Fibroblast of lung (primary cell): ENCODE measurements around the gene NR1H4. TPM values are rescaled to one million over a fixed set of nuclear protein-coding genes. Genes with fewer than 3 reads are reported as not detected.

Source experiments
- DNase-seq, 2 donors: peaks; one replicate each; pipeline versions ENCODE4 v3.0.0 to v3.0.0-alpha.2; 2010; ENCODE audit warnings: low read depth in 2 of 2
- H2AFZ ChIP-seq: 2 replicates; pipeline ENCODE4 v1.5.1; 2012; ENCODE audit warnings: low read length, control low read depth, inconsistent platforms
- H3K27ac ChIP-seq: 2 replicates; pipeline ENCODE4 v1.5.1; 2011; ENCODE audit warnings: low read length, control low read depth; ENCODE audit not compliant: insufficient read depth
- H3K27me3 ChIP-seq: 2 replicates; pipeline ENCODE4 v1.5.1; 2011; ENCODE audit warnings: mild to moderate bottlenecking, low read length; ENCODE audit not compliant: control insufficient read depth, insufficient read depth
- H3K36me3 ChIP-seq: 2 replicates; pipeline ENCODE4 v1.5.1; 2011; ENCODE audit warnings: low read length; ENCODE audit not compliant: control insufficient read depth, insufficient read depth
- H3K4me1 ChIP-seq: 2 replicates; pipeline ENCODE4 v1.5.1; 2011; ENCODE audit warnings: low read length; ENCODE audit not compliant: control insufficient read depth, insufficient read depth; ENCODE audit errors: extremely low read depth
- H3K4me2 ChIP-seq: 2 replicates; pipeline ENCODE4 v1.5.1; 2011; ENCODE audit warnings: low read length, control low read depth; ENCODE audit not compliant: insufficient read depth; ENCODE audit errors: extremely low read depth
- H3K4me3 ChIP-seq, 4 experiments: fragments of 200-600 bp in 1 of 4; sonication (generic) in 1 of 4; replicated peaks in 1 of 4; 2 replicates each; pipeline ENCODE4 v1.5.1; 2011 to 2016; ENCODE audit warnings: low read length in 4 of 4, low read depth in 3 of 4, mild to moderate bottlenecking in 3 of 4, control low read depth in 2 of 4, inconsistent platforms in 1 of 4, mixed read lengths in 1 of 4; ENCODE audit not compliant: insufficient read depth in 1 of 4; ENCODE audit errors: control extremely low read depth in 1 of 4
- H3K79me2 ChIP-seq: 2 replicates; pipeline ENCODE4 v1.5.1; 2012; ENCODE audit warnings: mild to moderate bottlenecking, low read length, inconsistent platforms; ENCODE audit not compliant: control insufficient read depth, insufficient read depth
- H3K9ac ChIP-seq: 2 replicates; pipeline ENCODE4 v1.5.1; 2011; ENCODE audit warnings: mild to moderate bottlenecking, low read length, control low read depth; ENCODE audit not compliant: insufficient read depth
- H3K9me3 ChIP-seq: 2 replicates; pipeline ENCODE4 v1.5.1; 2012; ENCODE audit warnings: low read depth, low read length; ENCODE audit not compliant: control insufficient read depth, insufficient read depth
- H4K20me1 ChIP-seq: 2 replicates; pipeline ENCODE4 v1.5.1; 2011; ENCODE audit warnings: low read length; ENCODE audit not compliant: control insufficient read depth, insufficient read depth; ENCODE audit errors: extremely low read depth
- EZH2 ChIP-seq: IDR thresholded peaks from 2 replicates; pipeline ENCODE4 v1.5.1; 2012; ENCODE audit warnings: low read length, control low read depth, mild to moderate bottlenecking; ENCODE audit errors: missing control alignments
- polyA plus RNA-seq, 2 donors: library from polyadenylated mRNA; depleted of rRNA in 1 of 2; stranded (reverse) in 1 of 2; unstranded in 1 of 2; fragments of >200 nt; gene quantifications; 2 replicates each; pipeline ENCODE4 v1.2.1, GENCODE V29; 2011 to 2012; ENCODE audit warnings: missing spikeins in 1 of 2
- total RNA-seq: library from RNA; depleted of rRNA; stranded (reverse); fragments of >200 nt; gene quantifications from 2 replicates; pipeline ENCODE4 v1.2.1, GENCODE V29; 2014
- TF ChIP-seq, protein P1 (sequence below), 2 donors: IDR thresholded peaks in 1 of 2; conservative IDR thresholded peaks in 1 of 2; 1 replicate in 1 of 2; 2 replicates in 1 of 2; pipeline ENCODE4 v1.5.1; 2011 to 2012; ENCODE audit warnings: low read length in 2 of 2, control low read depth in 1 of 2, inconsistent platforms in 1 of 2, low read depth in 1 of 2, mild to moderate bottlenecking in 1 of 2

Gene NR1H4
- total and polyA plus RNA-seq, 2 donors (not counting 1 experiment from before 2014, with no cell fraction given): not detected

DNA sequence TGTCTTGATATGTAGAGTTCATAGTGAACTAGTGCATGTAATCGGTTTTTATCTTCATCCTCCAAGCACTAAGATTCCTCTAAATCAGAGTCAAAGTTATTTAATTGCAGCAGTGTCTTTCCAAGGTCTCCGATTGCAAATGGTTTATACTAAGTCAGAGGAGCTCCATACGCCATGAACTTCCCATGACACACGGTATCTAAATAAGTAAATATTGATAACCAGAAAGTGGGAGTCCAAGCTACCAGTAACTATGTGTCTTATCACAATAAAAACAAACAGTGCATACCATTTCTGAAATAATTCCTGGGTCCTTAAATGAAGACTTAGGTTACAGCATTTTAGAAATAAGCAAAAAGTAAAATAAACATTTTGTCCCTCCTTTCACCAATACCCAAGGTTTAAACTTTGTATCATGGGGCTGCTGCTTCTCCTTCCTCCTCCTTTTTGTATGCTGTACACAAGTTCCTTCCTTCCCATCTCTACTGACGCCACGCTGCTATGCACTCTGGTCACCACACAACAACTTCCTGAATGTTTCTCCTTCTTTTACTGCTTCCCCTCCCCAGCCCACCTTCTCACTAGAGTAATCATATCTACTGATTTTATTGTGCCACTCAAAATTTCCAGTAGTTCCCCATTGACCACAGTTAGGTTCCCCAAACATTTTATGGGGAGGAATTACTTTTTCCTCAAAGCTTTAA lies 10.7 kb downstream of the NR1H4 start:
- H3K9me3 ChIP-seq: no peaks in the 10 kb centered on the region
- no peaks in the 10 kb centered on the region for H3K36me3 ChIP-seq
- H3K4me2 ChIP-seq: no peak overlapping the region
- no peak overlapping the region for H3K4me3 ChIP-seq
- peak; percentile 38 to 55 for DNase-seq
- no peak overlapping the region for H3K27ac ChIP-seq
- no peak overlapping the region for H3K9ac ChIP-seq
- H3K27me3 ChIP-seq: no peaks in the 10 kb centered on the region
- H4K20me1 ChIP-seq: no peaks in the 10 kb centered on the region
- H2AFZ ChIP-seq: no peak overlapping the region
- TF ChIP-seq, protein P1, sequence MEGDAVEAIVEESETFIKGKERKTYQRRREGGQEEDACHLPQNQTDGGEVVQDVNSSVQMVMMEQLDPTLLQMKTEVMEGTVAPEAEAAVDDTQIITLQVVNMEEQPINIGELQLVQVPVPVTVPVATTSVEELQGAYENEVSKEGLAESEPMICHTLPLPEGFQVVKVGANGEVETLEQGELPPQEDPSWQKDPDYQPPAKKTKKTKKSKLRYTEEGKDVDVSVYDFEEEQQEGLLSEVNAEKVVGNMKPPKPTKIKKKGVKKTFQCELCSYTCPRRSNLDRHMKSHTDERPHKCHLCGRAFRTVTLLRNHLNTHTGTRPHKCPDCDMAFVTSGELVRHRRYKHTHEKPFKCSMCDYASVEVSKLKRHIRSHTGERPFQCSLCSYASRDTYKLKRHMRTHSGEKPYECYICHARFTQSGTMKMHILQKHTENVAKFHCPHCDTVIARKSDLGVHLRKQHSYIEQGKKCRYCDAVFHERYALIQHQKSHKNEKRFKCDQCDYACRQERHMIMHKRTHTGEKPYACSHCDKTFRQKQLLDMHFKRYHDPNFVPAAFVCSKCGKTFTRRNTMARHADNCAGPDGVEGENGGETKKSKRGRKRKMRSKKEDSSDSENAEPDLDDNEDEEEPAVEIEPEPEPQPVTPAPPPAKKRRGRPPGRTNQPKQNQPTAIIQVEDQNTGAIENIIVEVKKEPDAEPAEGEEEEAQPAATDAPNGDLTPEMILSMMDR (conservative IDR thresholded peaks at IDR 0.05 in 1 of 2, IDR thresholded peaks at IDR 0.05 in 1 of 2; ENCODE audit: low read depth in 1 of 2, low read length in 2 of 2): no peak
- no peak for TF ChIP-seq EZH2
- no peaks in the 10 kb centered on the region for H3K79me2 ChIP-seq
- H3K4me1 ChIP-seq: no peaks in the 10 kb centered on the region

DNA sequence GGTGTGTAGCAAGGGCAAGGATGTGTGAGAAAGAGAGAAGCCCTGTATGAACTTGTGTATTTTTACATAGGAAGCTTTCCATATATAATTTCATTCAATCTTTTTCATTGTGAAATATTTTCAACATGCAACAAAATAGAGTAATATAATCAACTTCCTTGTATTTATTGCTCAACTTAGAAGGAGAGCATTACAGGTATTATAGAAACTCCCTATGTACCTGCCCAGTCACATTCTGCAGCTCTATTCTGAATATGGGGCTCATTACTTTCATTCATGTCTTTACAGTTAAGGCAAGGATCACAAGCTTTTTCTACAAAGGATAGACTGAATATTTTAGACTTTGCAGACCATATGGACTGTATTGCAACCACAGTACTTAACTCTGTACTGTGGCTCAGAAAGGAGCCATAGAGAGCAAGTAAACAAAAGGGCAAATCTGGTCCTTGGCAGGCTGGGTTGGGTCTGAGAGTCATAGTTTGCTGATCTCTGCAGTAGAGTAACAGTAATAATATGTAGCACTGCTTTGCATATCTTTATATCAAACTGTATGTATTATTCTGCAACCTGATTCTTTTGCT lies 11.3 kb downstream of the NR1H4 start:
- Histone ChIP-seq H3K4me3 (no peak overlapping the region), H3K27me3 (no peaks in the 10 kb centered on the region), H3K79me2 (no peaks in the 10 kb centered on the region), H2AFZ (no peak overlapping the region), H3K4me1 (no peaks in the 10 kb centered on the region), H4K20me1 (no peaks in the 10 kb centered on the region), H3K36me3 (no peaks in the 10 kb centered on the region), H3K9ac (no peak overlapping the region), H3K4me2 (no peak overlapping the region), H3K27ac (no peak overlapping the region), H3K9me3 (no peaks in the 10 kb centered on the region)
- no peak for DNase-seq
- TF ChIP-seq, protein P1 (conservative IDR thresholded peaks at IDR 0.05 in 1 of 2, IDR thresholded peaks at IDR 0.05 in 1 of 2; ENCODE audit: low read depth in 1 of 2, low read length in 2 of 2): no peak
- no peak for TF ChIP-seq EZH2

DNA sequence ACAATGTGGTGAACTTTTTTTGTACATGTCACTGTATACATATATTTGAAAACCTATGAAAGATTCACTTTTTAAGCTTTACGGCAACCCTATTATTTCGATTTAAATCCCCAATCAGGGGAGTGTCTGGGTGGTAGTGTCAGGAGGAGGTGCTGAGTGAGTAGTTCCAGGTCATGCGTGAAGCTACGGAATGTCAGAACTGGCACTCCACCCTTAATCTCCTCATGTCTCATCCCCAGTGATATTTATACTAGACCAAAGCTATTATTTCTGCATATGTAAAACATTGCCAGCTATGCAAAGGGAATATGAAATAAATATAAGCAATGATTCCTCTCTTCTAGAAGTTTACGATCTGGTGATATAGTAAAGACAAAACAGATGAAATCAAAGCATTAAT lies 12.3 kb downstream of the NR1H4 start:
- no peak for DNase-seq
- Histone ChIP-seq H3K4me3 (no peak overlapping the region), H2AFZ (no peak overlapping the region), H4K20me1 (no peaks in the 10 kb centered on the region), H3K4me1 (no peaks in the 10 kb centered on the region), H3K27me3 (no peaks in the 10 kb centered on the region), H3K9me3 (no peaks in the 10 kb centered on the region), H3K9ac (no peak overlapping the region), H3K79me2 (no peaks in the 10 kb centered on the region), H3K36me3 (no peaks in the 10 kb centered on the region), H3K27ac (no peak overlapping the region), H3K4me2 (no peak overlapping the region)
- TF ChIP-seq EZH2: no peak
- TF ChIP-seq, protein P1 (conservative IDR thresholded peaks at IDR 0.05 in 1 of 2, IDR thresholded peaks at IDR 0.05 in 1 of 2; ENCODE audit: low read depth in 1 of 2, low read length in 2 of 2): no peak
